ENCODE results near the gene ESR2. TPM values are rescaled to one million over a fixed set of nuclear protein-coding genes. Genes with fewer than 3 reads are reported as not detected.

Gene ESR2
- total and polyA plus RNA-seq, 4 donors: 0.01 to 0.28 (median 0.09) TPM

DNA sequence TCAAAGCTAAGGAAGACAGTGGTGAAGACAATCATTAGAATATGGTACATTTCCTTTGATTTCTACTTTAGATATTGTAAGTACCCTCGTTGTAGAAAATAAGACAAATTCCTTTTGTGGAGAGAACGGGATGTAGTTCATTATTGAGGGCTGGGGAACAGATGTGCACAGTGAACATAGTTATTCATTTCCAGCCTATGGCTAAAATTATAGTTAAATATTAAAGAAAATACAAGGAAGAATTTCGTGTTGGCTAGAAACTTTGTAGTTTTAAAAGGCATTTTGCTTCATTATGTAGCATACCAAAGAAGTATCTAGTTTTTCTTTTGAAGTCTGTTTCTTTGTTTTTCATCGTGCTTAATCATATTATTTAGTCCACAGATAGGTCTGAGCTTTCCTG lies 201.8 kb downstream of the ESR2 start (continued):
- TF ChIP-seq HNF4G (IDR thresholded peaks at IDR 0.05): no peak
- no peak for TF ChIP-seq JUND (IDR thresholded peaks at IDR 0.05)
- TF ChIP-seq, protein P1, sequence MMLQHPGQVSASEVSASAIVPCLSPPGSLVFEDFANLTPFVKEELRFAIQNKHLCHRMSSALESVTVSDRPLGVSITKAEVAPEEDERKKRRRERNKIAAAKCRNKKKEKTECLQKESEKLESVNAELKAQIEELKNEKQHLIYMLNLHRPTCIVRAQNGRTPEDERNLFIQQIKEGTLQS (IDR thresholded peaks at IDR 0.05): no peak
- no peak for TF ChIP-seq FOXA1 (IDR thresholded peaks at IDR 0.05)
- TF ChIP-seq FOXA2 (IDR thresholded peaks at IDR 0.05): no peak

DNA sequence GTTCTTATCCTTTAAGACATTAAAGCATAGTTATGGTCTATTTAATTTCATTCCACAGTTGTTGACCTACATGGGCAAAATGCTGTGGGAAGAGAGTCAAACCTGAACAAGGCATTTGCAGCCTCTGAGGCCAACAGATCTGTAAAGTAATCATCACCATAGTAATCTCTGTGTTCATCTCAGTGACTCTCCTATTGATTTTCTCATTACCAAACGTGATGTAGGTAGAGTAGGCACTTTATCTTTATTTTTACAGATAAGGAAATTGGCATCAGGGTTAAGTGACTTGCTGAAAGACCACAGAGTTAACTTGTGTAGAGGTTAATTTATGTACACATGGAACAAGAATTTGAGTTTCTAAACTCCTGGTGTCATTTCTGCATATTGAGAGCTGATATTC lies 203.0 kb downstream of the ESR2 start:
- no peak for DNase-seq (ENCODE audit: low spot score)
- TF ChIP-seq HNF4A (conservative IDR thresholded peaks at IDR 0.05): peak in 1 of 2 donors; percentile 15
- TF ChIP-seq GABPA (IDR thresholded peaks at IDR 0.05 in 1 of 2, conservative IDR thresholded peaks at IDR 0.05 in 1 of 2): no peak
- no peak for TF ChIP-seq HNF4G (IDR thresholded peaks at IDR 0.05)
- TF ChIP-seq NR2F2 (IDR thresholded peaks at IDR 0.05): no peak
- peak in 1 of 2 donors; percentile 18 for TF ChIP-seq RXRA (IDR thresholded peaks at IDR 0.05)
- Histone ChIP-seq H3K27ac (ENCODE audit: low read depth in 1 of 2, low read length in 2 of 2) (no peak overlapping the region), H3K4me3 (ENCODE audit: low read depth in 1 of 3, low read length in 3 of 3) (no peak overlapping the region), H3K36me3 (ENCODE audit: control insufficient read depth in 4 of 4, insufficient read depth in 3 of 4, low read depth in 1 of 4, low read length in 3 of 4) (no peaks in the 10 kb centered on the region), H3K9me3 (ENCODE audit: control insufficient read depth in 4 of 4, low read length in 3 of 4) (no peaks in the 10 kb centered on the region), H3K4me1 (ENCODE audit: control insufficient read depth in 4 of 4, insufficient read depth in 4 of 4, low read length in 3 of 4) (peaks cover 2 to 7% (median 5%) of the 10 kb centered on the region in 4 donors), H3K9ac (ENCODE audit: low read depth in 1 of 2, low read length in 2 of 2) (no peak overlapping the region), H3K27me3 (ENCODE audit: control insufficient read depth in 4 of 4, insufficient read depth in 4 of 4, low read length in 3 of 4) (no peaks in the 10 kb centered on the region)
- 19% methylated on average over 1 of the region's 1 CpG for WGBS

DNA sequence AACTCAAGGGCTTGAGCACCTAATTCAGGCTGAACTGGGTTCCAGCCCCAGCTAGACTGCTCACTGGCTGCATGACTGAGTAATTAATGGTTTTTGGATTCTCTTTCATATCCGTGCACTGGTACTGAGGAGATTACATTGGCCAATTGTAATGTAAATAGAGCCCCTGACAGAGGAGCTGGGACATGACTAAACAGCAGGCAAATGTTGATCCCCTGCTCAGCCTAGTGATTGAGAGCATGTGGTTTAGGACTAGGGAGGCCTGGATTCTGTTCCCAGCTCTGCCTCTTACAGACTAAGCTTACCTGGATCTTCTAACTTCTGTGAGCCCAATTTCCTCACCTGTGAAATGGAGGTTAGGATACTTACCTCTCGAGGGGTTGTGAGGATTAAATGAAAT lies 204.3 kb downstream of the ESR2 start:
- H3K36me3 ChIP-seq (ENCODE audit: control insufficient read depth in 4 of 4, insufficient read depth in 3 of 4, low read depth in 1 of 4, low read length in 3 of 4): no peaks in the 10 kb centered on the region
- H3K27ac ChIP-seq (ENCODE audit: low read depth in 1 of 2, low read length in 2 of 2): no peak overlapping the region
- 91% methylated on average over 2 of the region's 2 CpGs for WGBS
- no peak overlapping the region for H3K4me3 ChIP-seq (ENCODE audit: low read depth in 1 of 3, low read length in 3 of 3)
- DNase-seq (ENCODE audit: low spot score): no peak
- TF ChIP-seq HNF4A (conservative IDR thresholded peaks at IDR 0.05): no peak
- TF ChIP-seq, protein P2, sequence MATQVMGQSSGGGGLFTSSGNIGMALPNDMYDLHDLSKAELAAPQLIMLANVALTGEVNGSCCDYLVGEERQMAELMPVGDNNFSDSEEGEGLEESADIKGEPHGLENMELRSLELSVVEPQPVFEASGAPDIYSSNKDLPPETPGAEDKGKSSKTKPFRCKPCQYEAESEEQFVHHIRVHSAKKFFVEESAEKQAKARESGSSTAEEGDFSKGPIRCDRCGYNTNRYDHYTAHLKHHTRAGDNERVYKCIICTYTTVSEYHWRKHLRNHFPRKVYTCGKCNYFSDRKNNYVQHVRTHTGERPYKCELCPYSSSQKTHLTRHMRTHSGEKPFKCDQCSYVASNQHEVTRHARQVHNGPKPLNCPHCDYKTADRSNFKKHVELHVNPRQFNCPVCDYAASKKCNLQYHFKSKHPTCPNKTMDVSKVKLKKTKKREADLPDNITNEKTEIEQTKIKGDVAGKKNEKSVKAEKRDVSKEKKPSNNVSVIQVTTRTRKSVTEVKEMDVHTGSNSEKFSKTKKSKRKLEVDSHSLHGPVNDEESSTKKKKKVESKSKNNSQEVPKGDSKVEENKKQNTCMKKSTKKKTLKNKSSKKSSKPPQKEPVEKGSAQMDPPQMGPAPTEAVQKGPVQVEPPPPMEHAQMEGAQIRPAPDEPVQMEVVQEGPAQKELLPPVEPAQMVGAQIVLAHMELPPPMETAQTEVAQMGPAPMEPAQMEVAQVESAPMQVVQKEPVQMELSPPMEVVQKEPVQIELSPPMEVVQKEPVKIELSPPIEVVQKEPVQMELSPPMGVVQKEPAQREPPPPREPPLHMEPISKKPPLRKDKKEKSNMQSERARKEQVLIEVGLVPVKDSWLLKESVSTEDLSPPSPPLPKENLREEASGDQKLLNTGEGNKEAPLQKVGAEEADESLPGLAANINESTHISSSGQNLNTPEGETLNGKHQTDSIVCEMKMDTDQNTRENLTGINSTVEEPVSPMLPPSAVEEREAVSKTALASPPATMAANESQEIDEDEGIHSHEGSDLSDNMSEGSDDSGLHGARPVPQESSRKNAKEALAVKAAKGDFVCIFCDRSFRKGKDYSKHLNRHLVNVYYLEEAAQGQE (IDR thresholded peaks at IDR 0.05): no peak
- no peak for TF ChIP-seq GABPA (IDR thresholded peaks at IDR 0.05 in 1 of 2, conservative IDR thresholded peaks at IDR 0.05 in 1 of 2)
- TF ChIP-seq, protein P3, sequence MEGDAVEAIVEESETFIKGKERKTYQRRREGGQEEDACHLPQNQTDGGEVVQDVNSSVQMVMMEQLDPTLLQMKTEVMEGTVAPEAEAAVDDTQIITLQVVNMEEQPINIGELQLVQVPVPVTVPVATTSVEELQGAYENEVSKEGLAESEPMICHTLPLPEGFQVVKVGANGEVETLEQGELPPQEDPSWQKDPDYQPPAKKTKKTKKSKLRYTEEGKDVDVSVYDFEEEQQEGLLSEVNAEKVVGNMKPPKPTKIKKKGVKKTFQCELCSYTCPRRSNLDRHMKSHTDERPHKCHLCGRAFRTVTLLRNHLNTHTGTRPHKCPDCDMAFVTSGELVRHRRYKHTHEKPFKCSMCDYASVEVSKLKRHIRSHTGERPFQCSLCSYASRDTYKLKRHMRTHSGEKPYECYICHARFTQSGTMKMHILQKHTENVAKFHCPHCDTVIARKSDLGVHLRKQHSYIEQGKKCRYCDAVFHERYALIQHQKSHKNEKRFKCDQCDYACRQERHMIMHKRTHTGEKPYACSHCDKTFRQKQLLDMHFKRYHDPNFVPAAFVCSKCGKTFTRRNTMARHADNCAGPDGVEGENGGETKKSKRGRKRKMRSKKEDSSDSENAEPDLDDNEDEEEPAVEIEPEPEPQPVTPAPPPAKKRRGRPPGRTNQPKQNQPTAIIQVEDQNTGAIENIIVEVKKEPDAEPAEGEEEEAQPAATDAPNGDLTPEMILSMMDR (IDR thresholded peaks at IDR 0.05; ENCODE audit: low read depth, low read length, missing input control): no peak
- TF ChIP-seq JUND (IDR thresholded peaks at IDR 0.05): no peak
- peaks cover 0 to 7% (median 5%) of the 10 kb centered on the region in 4 donors for H3K4me1 ChIP-seq (ENCODE audit: control insufficient read depth in 4 of 4, insufficient read depth in 4 of 4, low read length in 3 of 4)
- no peaks in the 10 kb centered on the region for H3K27me3 ChIP-seq (ENCODE audit: control insufficient read depth in 4 of 4, insufficient read depth in 4 of 4, low read length in 3 of 4)
- no peak overlapping the region for H3K9ac ChIP-seq (ENCODE audit: low read depth in 1 of 2, low read length in 2 of 2)
- no peaks in the 10 kb centered on the region for H3K9me3 ChIP-seq (ENCODE audit: control insufficient read depth in 4 of 4, low read length in 3 of 4)

DNA sequence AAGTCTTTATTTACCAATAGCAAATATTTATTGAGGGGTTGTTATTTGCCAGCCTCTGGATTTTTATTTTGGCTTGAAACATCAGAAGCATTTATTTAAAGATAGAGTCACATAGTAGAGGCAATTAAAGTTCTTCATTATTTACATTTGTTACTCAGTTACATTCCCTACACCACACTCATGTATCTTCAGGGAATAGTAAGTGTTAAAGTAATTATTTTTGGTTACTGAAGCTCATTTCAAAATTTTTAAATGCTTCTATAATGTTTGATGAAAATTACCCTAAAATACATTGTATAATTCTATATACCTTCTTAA lies 205.6 kb downstream of the ESR2 start:
- DNase-seq (ENCODE audit: low spot score): no peak
- peak overlapping the region in 1 of 2 donors; percentile 50 for H3K9ac ChIP-seq (ENCODE audit: low read depth in 1 of 2, low read length in 2 of 2)
- no peaks in the 10 kb centered on the region for H3K36me3 ChIP-seq (ENCODE audit: control insufficient read depth in 4 of 4, insufficient read depth in 3 of 4, low read depth in 1 of 4, low read length in 3 of 4)
- TF ChIP-seq NR2F2 (IDR thresholded peaks at IDR 0.05) (no peak), RXRA (IDR thresholded peaks at IDR 0.05) (no peak), HNF4A (conservative IDR thresholded peaks at IDR 0.05) (no peak), FOXA2 (IDR thresholded peaks at IDR 0.05) (peak; percentile 3), RAD21 (IDR thresholded peaks at IDR 0.05) (no peak)
- TF ChIP-seq, protein P4, sequence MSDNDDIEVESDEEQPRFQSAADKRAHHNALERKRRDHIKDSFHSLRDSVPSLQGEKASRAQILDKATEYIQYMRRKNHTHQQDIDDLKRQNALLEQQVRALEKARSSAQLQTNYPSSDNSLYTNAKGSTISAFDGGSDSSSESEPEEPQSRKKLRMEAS (IDR thresholded peaks at IDR 0.05): no peak
- TF ChIP-seq, protein P2 (IDR thresholded peaks at IDR 0.05): no peak
- no peaks in the 10 kb centered on the region for H3K9me3 ChIP-seq (ENCODE audit: control insufficient read depth in 4 of 4, low read length in 3 of 4)
- H3K27ac ChIP-seq (ENCODE audit: low read depth in 1 of 2, low read length in 2 of 2): peak overlapping the region in 1 of 2 donors; percentile 51
- peaks cover 0 to 7% (median 5%) of the 10 kb centered on the region in 4 donors for H3K4me1 ChIP-seq (ENCODE audit: control insufficient read depth in 4 of 4, insufficient read depth in 4 of 4, low read length in 3 of 4)
- no peak overlapping the region for H3K4me3 ChIP-seq (ENCODE audit: low read depth in 1 of 3, low read length in 3 of 3)
- H3K27me3 ChIP-seq (ENCODE audit: control insufficient read depth in 4 of 4, insufficient read depth in 4 of 4, low read length in 3 of 4): no peaks in the 10 kb centered on the region

Data from liver (tissue), 9 donors.